Measurements from ENCODE around the gene ACOT8. TPM values are rescaled to one million over a fixed set of nuclear protein-coding genes. Genes with fewer than 3 reads are reported as not detected.

ACOT8 gene
- total and polyA plus RNA-seq, 12 donors: 33.7 to 134 (median 62.5) TPM

GRCh38 chr20:45873409-45874103 lies 16.4 kb upstream of the ACOT8 start:
- 19 to 38% (median 32%) methylated on average over 1 of the region's 1 CpG for WGBS, 4 donors
- Histone ChIP-seq H3K36me3 (replicated peaks in 1 of 2) (peaks cover 0 to 12% of the 10 kb centered on the region in 2 donors), H3K4me1 (replicated peaks in 1 of 2) (peaks cover 7 to 9% of the 10 kb centered on the region in 2 donors), H3K27me3 (no peaks in the 10 kb centered on the region), H3K4me3 (no peak overlapping the region), H3K9me3 (replicated peaks in 1 of 3) (no peaks in the 10 kb centered on the region), H3K27ac (no peak overlapping the region)
- no peak for TF ChIP-seq POLR2A (IDR thresholded peaks at IDR 0.05)
- TF ChIP-seq CTCF (IDR thresholded peaks at IDR 0.05): no peak
- intact Hi-C loops (cut with DNase I): no loop called here
- no peak for DNase-seq

- DNase-seq: peak in 1 of 7 donors; percentile 14
- Histone ChIP-seq H3K4me1 (replicated peaks in 1 of 2) (peaks cover 10 to 13% of the 10 kb centered on the region in 2 donors), H3K4me3 (no peak overlapping the region), H3K27me3 (no peaks in the 10 kb centered on the region), H3K36me3 (replicated peaks in 1 of 2) (peaks cover 0 to 7% of the 10 kb centered on the region in 2 donors), H3K9me3 (replicated peaks in 1 of 3) (no peaks in the 10 kb centered on the region), H3K27ac (no peak overlapping the region)
- TF ChIP-seq POLR2A (IDR thresholded peaks at IDR 0.05): no peak
- TF ChIP-seq CTCF (IDR thresholded peaks at IDR 0.05): no peak
- WGBS, 4 donors: 95 to 98% (median 97%) methylated on average over 4 of the region's 4 CpGs
- intact Hi-C loops (cut with DNase I): no loop called here
These were observed 15.4 kb upstream of the ACOT8 start for GRCh38 chr20:45872626-45873025.

DNA sequence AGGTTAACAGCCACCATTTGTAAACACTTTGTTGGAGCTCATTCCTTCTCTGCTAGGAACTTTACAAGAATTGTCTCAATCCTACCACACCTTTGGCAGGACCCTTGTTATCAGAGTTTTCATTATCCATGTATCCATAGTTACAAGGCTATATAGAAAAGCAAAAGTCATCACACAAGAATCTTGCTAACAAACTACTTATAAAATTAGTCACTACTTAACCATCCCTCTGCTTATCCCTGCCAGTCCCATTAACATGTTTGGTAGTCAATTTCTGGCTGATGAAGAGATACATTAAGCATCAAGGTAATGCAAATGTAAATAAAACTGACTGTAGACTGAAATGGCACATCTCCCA lies 10.6 kb upstream of the ACOT8 start:
- no peaks in the 10 kb centered on the region for H3K36me3 ChIP-seq (replicated peaks in 1 of 2)
- no peak for DNase-seq
- H3K27ac ChIP-seq: peak overlapping the region; percentile 26 to 75 (median 63)
- TF ChIP-seq POLR2A (IDR thresholded peaks at IDR 0.05) (no peak), CTCF (IDR thresholded peaks at IDR 0.05) (no peak)
- no peak overlapping the region for H3K4me3 ChIP-seq
- H3K4me1 ChIP-seq (replicated peaks in 1 of 2): peaks cover 12 to 15% of the 10 kb centered on the region in 2 donors
- intact Hi-C loops (cut with DNase I): no loop called here
- H3K27me3 ChIP-seq: no peaks in the 10 kb centered on the region
- no peaks in the 10 kb centered on the region for H3K9me3 ChIP-seq (replicated peaks in 1 of 3)

- DNase-seq: peak in 1 of 7 donors; percentile 23
- Histone ChIP-seq H3K27me3 (no peaks in the 10 kb centered on the region), H3K4me3 (no peak overlapping the region), H3K27ac (peak overlapping the region; percentile 26 to 75 (median 63)), H3K36me3 (replicated peaks in 1 of 2) (no peaks in the 10 kb centered on the region), H3K4me1 (replicated peaks in 1 of 2) (peaks cover 12 to 15% of the 10 kb centered on the region in 2 donors), H3K9me3 (replicated peaks in 1 of 3) (no peaks in the 10 kb centered on the region)
- intact Hi-C loops (cut with DNase I): no loop called here
- 66 to 74% (median 70%) methylated on average over 6 of the region's 6 CpGs for WGBS, 4 donors
- no peak for TF ChIP-seq CTCF (IDR thresholded peaks at IDR 0.05)
- TF ChIP-seq POLR2A (IDR thresholded peaks at IDR 0.05): no peak
These were observed 10.1 kb upstream of the ACOT8 start for GRCh38 chr20:45867136-45867818.
